22Rv1 (cell line): Measurements from ENCODE around the gene OR52E1.
"Not testable (repeated sequence)": the region's sequence is repeated elsewhere in the genome, so short reads cannot be mapped to it uniquely, and the experiment has no call there.

Source experiments
- H3K27ac ChIP-seq: fragments of 450-650 bp; 2 replicates; pipeline ENCODE4 v1.5.1; 2017
- ZFX ChIP-seq: fragments of 450-650 bp; IDR thresholded peaks from 2 replicates; pipeline ENCODE4 v1.6.1; 2017; ENCODE audit warnings: antibody characterized with exemption, borderline replicate concordance
- TF ChIP-seq, protein P1 (sequence below): fragments of 450-650 bp; IDR thresholded peaks from 2 replicates; pipeline ENCODE4 v1.5.1; 2017; ENCODE audit warnings: mild to moderate bottlenecking

The OR52E1 gene

DNA sequence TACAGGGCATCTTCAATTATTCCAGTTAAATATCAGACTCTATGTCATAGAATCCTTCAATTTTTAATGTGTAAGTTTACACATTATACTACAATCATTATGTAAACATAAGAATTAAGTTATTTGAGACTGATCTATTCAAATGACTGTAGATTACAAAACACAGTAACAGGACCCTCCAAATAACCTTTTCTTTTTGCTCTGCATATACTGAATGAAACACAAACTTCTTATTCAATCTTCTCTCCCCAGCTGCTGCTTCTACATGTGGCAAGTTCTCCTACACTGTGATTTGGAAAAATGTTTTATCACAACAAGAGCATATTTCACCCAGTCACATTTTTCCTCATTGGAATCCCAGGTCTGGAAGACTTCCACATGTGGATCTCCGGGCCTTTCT lies 23.1 kb upstream of the OR52E1 start, which contains the start of gene OR52J3:
TSS of gene OR52J3 (plus strand) at position 301 of the 400 bp plus-strand sequence. CDS start at position 301, 0 bp downstream.
- H3K27ac ChIP-seq: no peak within 1 kb of the TSS

DNA sequence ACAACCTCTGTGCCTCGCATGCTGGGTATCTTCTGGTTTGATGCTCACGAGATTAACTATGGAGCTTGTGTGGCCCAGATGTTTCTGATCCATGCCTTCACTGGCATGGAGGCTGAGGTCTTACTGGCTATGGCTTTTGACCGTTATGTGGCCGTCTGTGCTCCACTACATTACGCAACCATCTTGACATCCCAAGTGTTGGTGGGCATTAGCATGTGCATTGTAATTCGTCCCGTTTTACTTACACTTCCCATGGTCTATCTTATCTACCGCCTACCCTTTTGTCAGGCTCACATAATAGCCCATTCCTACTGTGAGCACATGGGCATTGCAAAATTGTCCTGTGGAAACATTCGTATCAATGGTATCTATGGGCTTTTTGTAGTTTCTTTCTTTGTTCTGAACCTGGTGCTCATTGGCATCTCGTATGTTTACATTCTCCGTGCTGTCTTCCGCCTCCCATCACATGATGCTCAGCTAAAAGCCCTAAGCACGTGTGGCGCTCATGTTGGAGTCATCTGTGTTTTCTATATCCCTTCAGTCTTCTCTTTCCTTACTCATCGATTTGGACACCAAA lies 22.5 kb upstream of the OR52E1 start:
- H3K27ac ChIP-seq: no peak overlapping the region
- TF ChIP-seq, protein P1, sequence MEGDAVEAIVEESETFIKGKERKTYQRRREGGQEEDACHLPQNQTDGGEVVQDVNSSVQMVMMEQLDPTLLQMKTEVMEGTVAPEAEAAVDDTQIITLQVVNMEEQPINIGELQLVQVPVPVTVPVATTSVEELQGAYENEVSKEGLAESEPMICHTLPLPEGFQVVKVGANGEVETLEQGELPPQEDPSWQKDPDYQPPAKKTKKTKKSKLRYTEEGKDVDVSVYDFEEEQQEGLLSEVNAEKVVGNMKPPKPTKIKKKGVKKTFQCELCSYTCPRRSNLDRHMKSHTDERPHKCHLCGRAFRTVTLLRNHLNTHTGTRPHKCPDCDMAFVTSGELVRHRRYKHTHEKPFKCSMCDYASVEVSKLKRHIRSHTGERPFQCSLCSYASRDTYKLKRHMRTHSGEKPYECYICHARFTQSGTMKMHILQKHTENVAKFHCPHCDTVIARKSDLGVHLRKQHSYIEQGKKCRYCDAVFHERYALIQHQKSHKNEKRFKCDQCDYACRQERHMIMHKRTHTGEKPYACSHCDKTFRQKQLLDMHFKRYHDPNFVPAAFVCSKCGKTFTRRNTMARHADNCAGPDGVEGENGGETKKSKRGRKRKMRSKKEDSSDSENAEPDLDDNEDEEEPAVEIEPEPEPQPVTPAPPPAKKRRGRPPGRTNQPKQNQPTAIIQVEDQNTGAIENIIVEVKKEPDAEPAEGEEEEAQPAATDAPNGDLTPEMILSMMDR: no peak
- no peak for TF ChIP-seq ZFX

More for the DNA sequence above, 23.1 kb upstream of the OR52E1 start, which contains the start of gene OR52J3:
- TF ChIP-seq ZFX: no peak
- TF ChIP-seq, protein P1: no peak

DNA sequence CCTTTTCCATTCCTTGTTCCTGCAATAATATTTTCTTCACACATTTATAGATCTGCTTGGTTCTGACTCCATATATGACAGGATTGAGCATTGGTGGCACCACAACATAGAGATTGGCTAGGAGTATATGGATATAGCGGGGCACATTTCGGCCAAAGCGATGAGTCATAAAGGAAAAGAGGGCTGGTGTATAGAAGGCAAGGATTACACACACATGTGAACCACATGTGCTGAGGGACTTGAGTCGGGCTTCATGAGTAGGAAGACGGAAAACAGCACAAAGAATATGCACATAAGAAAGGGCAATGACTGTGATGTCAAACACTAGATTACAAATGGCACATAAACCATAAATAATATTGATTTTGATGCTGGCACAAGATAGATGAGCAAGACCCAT lies 10.7 kb upstream of the OR52E1 start:
- H3K27ac ChIP-seq: not testable (repeated sequence)

DNA sequence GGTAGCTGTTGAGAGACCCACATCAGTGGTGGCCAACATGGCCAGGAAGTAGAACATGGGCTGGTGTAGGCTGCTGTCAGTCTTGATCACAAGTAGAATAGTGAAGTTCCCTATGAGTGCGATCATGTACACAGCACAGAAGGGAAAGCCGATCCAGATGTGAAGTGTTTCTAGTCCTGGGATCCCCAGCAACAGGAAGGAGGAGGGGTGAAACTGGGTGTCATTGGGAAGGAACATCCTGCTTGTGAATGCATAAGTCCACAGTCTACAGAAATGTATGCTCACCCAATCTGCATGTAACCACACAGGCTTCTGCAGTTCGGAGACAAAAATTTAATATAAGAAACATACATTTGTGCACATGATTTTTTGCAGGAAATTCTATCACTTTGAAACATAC lies 10.0 kb upstream of the OR52E1 start, which contains the start of gene OR52E2:
TSS of gene OR52E2 (minus strand) at position 237 of the 400 bp plus-strand sequence. CDS start at position 237, 0 bp downstream.
- no peak within 1 kb of the TSS for H3K27ac ChIP-seq
- TF ChIP-seq ZFX: no peak
- TF ChIP-seq, protein P1: no peak

DNA sequence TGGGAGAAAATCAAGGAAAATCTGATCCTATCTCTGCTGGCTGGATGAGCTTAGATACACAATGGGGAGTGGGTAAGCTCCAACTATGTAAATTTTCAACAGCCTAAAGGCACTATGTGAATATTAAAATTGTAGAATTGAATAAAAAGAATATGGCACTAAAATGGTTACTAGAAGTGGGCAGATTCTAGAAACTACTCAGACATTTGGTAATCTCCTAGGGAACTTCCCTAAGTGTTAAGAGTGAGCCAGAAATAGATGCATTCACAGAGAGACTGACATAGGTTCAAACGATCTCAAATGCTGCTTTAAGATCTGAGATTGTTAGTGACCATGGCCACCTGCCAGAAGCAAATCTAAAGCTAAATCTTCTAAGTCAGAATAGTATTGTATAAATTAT lies 4.3 kb upstream of the OR52E1 start:
- H3K27ac ChIP-seq: no peak overlapping the region
- TF ChIP-seq ZFX: no peak
- TF ChIP-seq, protein P1: no peak

DNA sequence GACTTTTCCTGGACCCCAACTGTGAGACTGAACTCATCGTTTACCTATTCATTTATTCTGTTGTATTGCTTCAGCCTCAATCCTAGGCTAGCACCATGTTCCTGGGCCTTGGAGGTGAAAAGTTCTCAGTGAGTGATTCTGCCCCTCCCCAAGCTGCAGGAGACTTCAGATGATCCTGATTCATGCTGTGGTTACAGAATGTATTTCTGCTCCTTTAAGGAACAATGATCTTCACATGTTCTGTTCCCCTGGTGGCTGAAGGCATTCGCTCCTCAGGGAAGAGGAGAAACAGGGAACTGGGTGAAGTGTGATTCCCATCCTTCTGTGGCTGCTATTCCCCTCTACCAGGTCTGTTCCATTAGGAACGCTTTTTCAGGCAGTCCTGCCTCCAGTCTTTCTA lies 2.4 kb downstream of the OR52E1 start:
- no peak overlapping the region for H3K27ac ChIP-seq
- TF ChIP-seq ZFX: no peak
- TF ChIP-seq, protein P1: no peak

DNA sequence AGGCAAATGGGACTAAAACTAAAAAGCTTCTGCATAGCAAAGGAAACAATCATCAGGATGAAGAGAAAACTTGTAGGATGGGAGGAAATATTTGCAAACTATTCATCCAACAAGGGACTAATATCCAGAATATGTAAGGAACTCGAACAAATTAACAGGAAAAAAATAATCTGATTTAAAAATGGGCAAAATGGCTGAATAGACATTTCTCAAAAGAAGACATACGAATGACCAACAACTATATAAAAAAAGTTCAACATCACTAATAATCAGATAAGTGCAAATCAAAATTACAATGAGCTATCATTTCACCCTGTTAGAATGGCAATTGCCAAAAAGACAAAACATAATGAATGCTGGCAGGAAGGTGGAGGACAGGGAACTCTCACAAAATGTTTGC lies 12.0 kb downstream of the OR52E1 start:
- no peak overlapping the region for H3K27ac ChIP-seq
- TF ChIP-seq, protein P1: no peak
- TF ChIP-seq ZFX: no peak

DNA sequence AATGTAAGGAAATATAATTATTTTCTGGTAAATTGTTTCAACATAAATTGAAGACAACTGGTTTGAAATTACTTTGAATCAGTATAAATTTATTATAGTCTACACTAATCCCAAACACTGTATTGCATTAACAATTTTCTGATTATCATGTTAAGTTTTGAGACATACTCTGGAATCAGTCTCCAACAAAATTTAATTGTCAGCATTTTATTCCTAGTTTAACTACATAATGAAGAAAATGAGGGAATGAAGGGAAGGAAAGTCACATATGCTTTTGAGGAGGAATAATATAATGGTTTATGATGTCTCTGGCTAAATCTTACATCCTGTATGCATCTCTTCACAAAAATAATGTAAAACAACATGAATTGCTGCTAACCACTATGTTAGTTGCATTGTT lies 14.2 kb downstream of the OR52E1 start:
- no peak overlapping the region for H3K27ac ChIP-seq
- TF ChIP-seq, protein P1: no peak
- TF ChIP-seq ZFX: no peak
